ENCODE data around the gene NELFCD. TPM values are rescaled to one million over a fixed set of nuclear protein-coding genes. Genes with fewer than 3 reads are reported as not detected.

Gene NELFCD
- polyA plus RNA-seq, 3 donors, result 49.0 to 74.8 (median 50.1) TPM

DNA sequence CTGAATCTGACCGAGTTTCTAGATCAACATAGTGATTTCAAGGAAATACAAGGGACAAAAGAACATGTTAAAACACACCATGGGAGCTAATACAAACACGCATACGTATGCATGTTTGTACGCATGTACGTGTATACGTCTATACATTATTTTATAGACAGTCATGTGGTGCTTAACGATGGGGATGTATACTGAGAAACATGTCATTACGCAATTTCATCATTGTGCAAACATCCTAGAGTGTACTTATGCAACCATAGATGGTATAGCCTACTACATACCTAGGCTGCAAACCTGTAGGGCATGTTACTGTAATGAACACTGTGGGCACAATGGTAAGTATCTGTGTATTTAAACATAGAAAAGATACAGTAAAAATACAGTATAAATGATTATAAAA is 25.0 kb upstream of the NELFCD start:
- Mint-ChIP-seq H3K27ac (peak overlapping the region in 6 of 7 donors; percentile 63 to 90 (median 82)), H3K4me1 (peaks cover 12% of the 10 kb centered on the region), H3K27me3 (ENCODE audit: low read depth in 3 of 3) (peaks cover 0 to 3% (median 2%) of the 10 kb centered on the region in 3 donors), H3K4me3 (peak overlapping the region; percentile 39 to 43), H3K9me3 (peaks cover 0 to 5% (median 0%) of the 10 kb centered on the region in 7 donors), H3K36me3 (no peaks in the 10 kb centered on the region)
- peak; percentile 61 to 90 (median 78) for DNase-seq
- Histone ChIP-seq H4K20me1 (ENCODE audit: insufficient read depth, low read length) (no peaks in the 10 kb centered on the region), H3K36me3 (replicated peaks in 1 of 2; ENCODE audit: control insufficient read depth in 1 of 2, insufficient read depth in 2 of 2, low read length in 2 of 2) (no peaks in the 10 kb centered on the region), H3K27me3 (ENCODE audit: control insufficient read depth in 2 of 2, insufficient read depth in 2 of 2, low read length in 2 of 2) (no peaks in the 10 kb centered on the region), H3K4me1 (ENCODE audit: control insufficient read depth in 1 of 2, insufficient read depth in 2 of 2, low read length in 2 of 2) (peaks cover 13 to 18% of the 10 kb centered on the region in 2 donors), H3K27ac (ENCODE audit: low read depth in 1 of 2, low read length in 2 of 2) (peak overlapping the region; percentile 1 to 61), H3K9me3 (replicated peaks in 1 of 2; ENCODE audit: control insufficient read depth in 1 of 2, insufficient read depth in 1 of 2, low read length in 2 of 2) (no peaks in the 10 kb centered on the region), H3K4me2 (replicated peaks; ENCODE audit: extremely low read depth, low read length, poor library complexity, severe bottlenecking) (peak overlapping the region; percentile 67), H3K4me3 (replicated peaks in 1 of 3; ENCODE audit: low read depth in 2 of 3, low read length in 3 of 3) (peak overlapping the region in 2 of 3 experiments; percentile 27 to 59), H2AFZ (ENCODE audit: insufficient read depth, low read depth, low read length, poor library complexity, severe bottlenecking) (peak overlapping the region; percentile 33), H3K79me2 (ENCODE audit: insufficient read depth, low read length) (no peaks in the 10 kb centered on the region), H3K9ac (ENCODE audit: insufficient read depth, low read length, poor library complexity, severe bottlenecking) (no peak overlapping the region)
- WGBS (ENCODE audit: insufficient coverage), result 60% methylated on average over 1 of the region's 8 CpGs
- TF ChIP-seq, protein P1, sequence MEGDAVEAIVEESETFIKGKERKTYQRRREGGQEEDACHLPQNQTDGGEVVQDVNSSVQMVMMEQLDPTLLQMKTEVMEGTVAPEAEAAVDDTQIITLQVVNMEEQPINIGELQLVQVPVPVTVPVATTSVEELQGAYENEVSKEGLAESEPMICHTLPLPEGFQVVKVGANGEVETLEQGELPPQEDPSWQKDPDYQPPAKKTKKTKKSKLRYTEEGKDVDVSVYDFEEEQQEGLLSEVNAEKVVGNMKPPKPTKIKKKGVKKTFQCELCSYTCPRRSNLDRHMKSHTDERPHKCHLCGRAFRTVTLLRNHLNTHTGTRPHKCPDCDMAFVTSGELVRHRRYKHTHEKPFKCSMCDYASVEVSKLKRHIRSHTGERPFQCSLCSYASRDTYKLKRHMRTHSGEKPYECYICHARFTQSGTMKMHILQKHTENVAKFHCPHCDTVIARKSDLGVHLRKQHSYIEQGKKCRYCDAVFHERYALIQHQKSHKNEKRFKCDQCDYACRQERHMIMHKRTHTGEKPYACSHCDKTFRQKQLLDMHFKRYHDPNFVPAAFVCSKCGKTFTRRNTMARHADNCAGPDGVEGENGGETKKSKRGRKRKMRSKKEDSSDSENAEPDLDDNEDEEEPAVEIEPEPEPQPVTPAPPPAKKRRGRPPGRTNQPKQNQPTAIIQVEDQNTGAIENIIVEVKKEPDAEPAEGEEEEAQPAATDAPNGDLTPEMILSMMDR (IDR thresholded peaks at IDR 0.05), result no peak
- intact Hi-C loops (cut with micrococcal nuclease), result no loop called here

DNA sequence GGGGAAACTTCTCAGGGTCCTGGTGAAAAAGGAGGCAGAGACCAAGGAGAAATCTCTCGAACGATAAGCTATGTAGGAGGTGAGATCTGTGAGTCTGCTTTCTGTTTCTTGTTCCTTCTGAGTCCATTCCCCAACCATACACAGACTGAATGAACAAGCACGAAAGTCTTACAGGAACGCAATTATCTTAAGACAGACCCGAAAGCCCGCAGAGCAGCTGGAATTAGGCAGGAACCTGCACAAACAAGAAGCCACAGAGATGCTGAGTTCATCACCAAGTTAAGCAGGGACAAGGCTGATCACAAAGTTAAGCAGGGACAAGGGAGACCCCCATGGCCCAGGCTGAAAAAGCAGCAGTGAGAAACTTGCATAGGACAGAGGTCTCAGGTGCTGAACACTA is 21.4 kb upstream of the NELFCD start:
- Histone ChIP-seq H3K4me1 (ENCODE audit: control insufficient read depth in 1 of 2, insufficient read depth in 2 of 2, low read length in 2 of 2) (peaks cover 13 to 18% of the 10 kb centered on the region in 2 donors), H4K20me1 (ENCODE audit: insufficient read depth, low read length) (no peaks in the 10 kb centered on the region), H3K27me3 (ENCODE audit: control insufficient read depth in 2 of 2, insufficient read depth in 2 of 2, low read length in 2 of 2) (no peaks in the 10 kb centered on the region), H3K9ac (ENCODE audit: insufficient read depth, low read length, poor library complexity, severe bottlenecking) (no peak overlapping the region), H3K4me3 (replicated peaks in 1 of 3; ENCODE audit: low read depth in 2 of 3, low read length in 3 of 3) (no peak overlapping the region), H2AFZ (ENCODE audit: insufficient read depth, low read depth, low read length, poor library complexity, severe bottlenecking) (no peak overlapping the region), H3K36me3 (replicated peaks in 1 of 2; ENCODE audit: control insufficient read depth in 1 of 2, insufficient read depth in 2 of 2, low read length in 2 of 2) (no peaks in the 10 kb centered on the region), H3K4me2 (replicated peaks; ENCODE audit: extremely low read depth, low read length, poor library complexity, severe bottlenecking) (no peak overlapping the region), H3K79me2 (ENCODE audit: insufficient read depth, low read length) (no peaks in the 10 kb centered on the region), H3K9me3 (replicated peaks in 1 of 2; ENCODE audit: control insufficient read depth in 1 of 2, insufficient read depth in 1 of 2, low read length in 2 of 2) (no peaks in the 10 kb centered on the region), H3K27ac (ENCODE audit: low read depth in 1 of 2, low read length in 2 of 2) (no peak overlapping the region)
- Mint-ChIP-seq H3K4me1 (peaks cover 15% of the 10 kb centered on the region), H3K36me3 (no peaks in the 10 kb centered on the region), H3K9me3 (peaks cover 0 to 3% (median 2%) of the 10 kb centered on the region in 7 donors), H3K27me3 (ENCODE audit: low read depth in 3 of 3) (peaks cover 1 to 11% (median 8%) of the 10 kb centered on the region in 3 donors), H3K27ac (no peak overlapping the region), H3K4me3 (no peak overlapping the region)
- no peak for DNase-seq
- intact Hi-C loops (cut with micrococcal nuclease), result no loop called here
- TF ChIP-seq, protein P1 (IDR thresholded peaks at IDR 0.05), result no peak
- 60% methylated on average over 1 of the region's 6 CpGs for WGBS (ENCODE audit: insufficient coverage)
